ENCODE results near the gene DTNB. TPM values are rescaled to one million over a fixed set of nuclear protein-coding genes. Genes with fewer than 3 reads are reported as not detected.
A peak's percentile ranks its signal among the peaks of the same experiment; 100 is the strongest.

DTNB gene
- total and polyA plus RNA-seq, 10 of the 15 experiments (the other 5 are each of a cell fraction or from before 2014, with no cell fraction given), result 4.5 to 30.6 (median 11.9) TPM

GRCh38 chr2:25566694-25567093 lies 106.7 kb downstream of the DTNB start (continued):
- TF ChIP-seq EZH2 (IDR thresholded peaks at IDR 0.05; ENCODE audit: borderline replicate concordance, control insufficient read depth, low read depth, low read length) (no peak), HDGF (IDR thresholded peaks at IDR 0.05) (peak; percentile 66; the same call in 1 of the 2 replicates), MLLT1 (IDR thresholded peaks at IDR 0.05) (no peak), PAX5 (IDR thresholded peaks at IDR 0.05; ENCODE audit: borderline replicate concordance, low read depth, low read length) (0 out of 2 replicates have a peak, but pooled peaks have one; percentile 32), CBX5 (IDR thresholded peaks at IDR 0.05; ENCODE audit: low read depth) (no peak), MTA2 (IDR thresholded peaks at IDR 0.05; ENCODE audit: low read depth) (peak; percentile 28; the same call in 1 of the 2 replicates), MYC (IDR thresholded peaks at IDR 0.05; ENCODE audit: insufficient read depth, insufficient read length, insufficient replicate concordance, low read length, severe bottlenecking) (no peak), KDM1A (IDR thresholded peaks at IDR 0.05; ENCODE audit: borderline replicate concordance) (no peak), HCFC1 (IDR thresholded peaks at IDR 0.05; ENCODE audit: low read length) (no peak), RUNX3 (IDR thresholded peaks at IDR 0.05; ENCODE audit: low read length) (peak; percentile 23), YBX1 (IDR thresholded peaks at IDR 0.05) (no peak), IKZF2 (IDR thresholded peaks at IDR 0.05) (peak; percentile 74 to 76), TCF3 (IDR thresholded peaks at IDR 0.05; ENCODE audit: borderline replicate concordance, insufficient read depth, low read depth, low read length) (no peak), SMC3 (IDR thresholded peaks at IDR 0.05; ENCODE audit: borderline replicate concordance, low read length) (no peak), TAF1 (IDR thresholded peaks at IDR 0.05; ENCODE audit: borderline replicate concordance, low read depth, low read length) (no peak), BCL11A (IDR thresholded peaks at IDR 0.05; ENCODE audit: low read depth, low read length) (no peak), BHLHE40 (IDR thresholded peaks at IDR 0.05; ENCODE audit: borderline replicate concordance in 1 of 2, low read depth in 2 of 2, low read length in 1 of 2) (no peak), NFYB (IDR thresholded peaks at IDR 0.05; ENCODE audit: insufficient read depth, low read depth, low read length) (no peak), ESRRA (IDR thresholded peaks at IDR 0.05; ENCODE audit: low read length) (no peak), SREBF1 (IDR thresholded peaks at IDR 0.05; ENCODE audit: low read length) (no peak), NKRF (conservative IDR thresholded peaks at IDR 0.05) (no peak), STAT1 (conservative IDR thresholded peaks at IDR 0.05) (no peak), YY1 (IDR thresholded peaks at IDR 0.05; ENCODE audit: low read depth, low read length) (peak; percentile 24; the same call in 1 of the 2 replicates), CHD2 (IDR thresholded peaks at IDR 0.05; ENCODE audit: borderline replicate concordance, low read depth, low read length) (no peak), SUZ12 (IDR thresholded peaks at IDR 0.05; ENCODE audit: unreplicated experiment) (no peak), MXI1 (IDR thresholded peaks at IDR 0.05; ENCODE audit: low read depth, low read length) (0 out of 2 replicates have a peak, but pooled peaks have one; percentile 59)
- TF ChIP-seq, protein P1, sequence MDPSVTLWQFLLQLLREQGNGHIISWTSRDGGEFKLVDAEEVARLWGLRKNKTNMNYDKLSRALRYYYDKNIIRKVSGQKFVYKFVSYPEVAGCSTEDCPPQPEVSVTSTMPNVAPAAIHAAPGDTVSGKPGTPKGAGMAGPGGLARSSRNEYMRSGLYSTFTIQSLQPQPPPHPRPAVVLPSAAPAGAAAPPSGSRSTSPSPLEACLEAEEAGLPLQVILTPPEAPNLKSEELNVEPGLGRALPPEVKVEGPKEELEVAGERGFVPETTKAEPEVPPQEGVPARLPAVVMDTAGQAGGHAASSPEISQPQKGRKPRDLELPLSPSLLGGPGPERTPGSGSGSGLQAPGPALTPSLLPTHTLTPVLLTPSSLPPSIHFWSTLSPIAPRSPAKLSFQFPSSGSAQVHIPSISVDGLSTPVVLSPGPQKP (IDR thresholded peaks at IDR 0.05; ENCODE audit: low read depth, low read length), result no peak
- TF ChIP-seq, protein P2, sequence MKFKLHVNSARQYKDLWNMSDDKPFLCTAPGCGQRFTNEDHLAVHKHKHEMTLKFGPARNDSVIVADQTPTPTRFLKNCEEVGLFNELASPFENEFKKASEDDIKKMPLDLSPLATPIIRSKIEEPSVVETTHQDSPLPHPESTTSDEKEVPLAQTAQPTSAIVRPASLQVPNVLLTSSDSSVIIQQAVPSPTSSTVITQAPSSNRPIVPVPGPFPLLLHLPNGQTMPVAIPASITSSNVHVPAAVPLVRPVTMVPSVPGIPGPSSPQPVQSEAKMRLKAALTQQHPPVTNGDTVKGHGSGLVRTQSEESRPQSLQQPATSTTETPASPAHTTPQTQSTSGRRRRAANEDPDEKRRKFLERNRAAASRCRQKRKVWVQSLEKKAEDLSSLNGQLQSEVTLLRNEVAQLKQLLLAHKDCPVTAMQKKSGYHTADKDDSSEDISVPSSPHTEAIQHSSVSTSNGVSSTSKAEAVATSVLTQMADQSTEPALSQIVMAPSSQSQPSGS (IDR thresholded peaks at IDR 0.05; ENCODE audit: low read length), result 0 out of 2 replicates have a peak, but pooled peaks have one; percentile 3

All from GM12878 (cell line).